Fibroblast of gingiva (primary cell): ENCODE measurements around the gene SPDYE6.
"Not testable (repeated sequence)": the region's sequence is repeated elsewhere in the genome, so short reads cannot be mapped to it uniquely, and the experiment has no call there.

ENCODE experiments used
- DNase-seq: peaks from one replicate; pipeline ENCODE4 v3.0.0-alpha.2; 2011; ENCODE audit warnings: low read depth

SPDYE6 gene

GRCh38 chr7:102356344-102356743, at the start of gene SPDYE6:
SPDYE6 (minus strand) TSS chr7:102356444; CDS start chr7:102356023, 421 bp downstream.
- DNase-seq, result not testable (repeated sequence)

- not testable (repeated sequence) for DNase-seq
These were observed 48.6 kb upstream of the SPDYE6 start for GRCh38 chr7:102404862-102405188.

- peak; percentile 52 for DNase-seq
These were observed 48.0 kb upstream of the SPDYE6 start for GRCh38 chr7:102404005-102404861.

GRCh38 chr7:102403563-102403962, 47.3 kb upstream of the SPDYE6 start:
- DNase-seq, result no peak

- DNase-seq, result no peak
These were observed 44.1 kb upstream of the SPDYE6 start for GRCh38 chr7:102400360-102400759.

- no peak for DNase-seq
These were observed 42.3 kb upstream of the SPDYE6 start for GRCh38 chr7:102398543-102398942.

GRCh38 chr7:102396710-102397019, 40.4 kb upstream of the SPDYE6 start:
- DNase-seq, result no peak

GRCh38 chr7:102395873-102396709, 39.8 kb upstream of the SPDYE6 start, which contains the start of gene PRKRIP1:
PRKRIP1 (plus strand) TSS chr7:102396363; CDS start chr7:102396412, 49 bp downstream.
- peak; percentile 94 for DNase-seq

- DNase-seq, result no peak
These were observed 39.3 kb upstream of the SPDYE6 start for GRCh38 chr7:102395592-102395872.

GRCh38 chr7:102393467-102393866, 37.2 kb upstream of the SPDYE6 start:
- DNase-seq, result no peak

GRCh38 chr7:102392330-102392729, 36.1 kb upstream of the SPDYE6 start:
- no peak for DNase-seq

- DNase-seq, result peak; percentile 52
These were observed 34.6 kb upstream of the SPDYE6 start for GRCh38 chr7:102390697-102391484.

GRCh38 chr7:102389810-102390209, 33.6 kb upstream of the SPDYE6 start:
- DNase-seq, result no peak

GRCh38 chr7:102387064-102387463, 30.8 kb upstream of the SPDYE6 start:
- DNase-seq, result no peak

GRCh38 chr7:102381696-102382425, 25.6 kb upstream of the SPDYE6 start:
- not testable (repeated sequence) for DNase-seq

- not testable (repeated sequence) for DNase-seq
These were observed 24.6 kb upstream of the SPDYE6 start for GRCh38 chr7:102380837-102381236.

GRCh38 chr7:102376964-102377466, 20.8 kb upstream of the SPDYE6 start:
- DNase-seq, result no peak

- DNase-seq, result not testable (repeated sequence)
These were observed 16.6 kb upstream of the SPDYE6 start for GRCh38 chr7:102372796-102373195.

- not testable (repeated sequence) for DNase-seq
These were observed 13.8 kb upstream of the SPDYE6 start for GRCh38 chr7:102370038-102370437.

GRCh38 chr7:102365390-102365789, 9.1 kb upstream of the SPDYE6 start:
- not testable (repeated sequence) for DNase-seq

GRCh38 chr7:102364394-102364886, 8.2 kb upstream of the SPDYE6 start:
- DNase-seq, result not testable (repeated sequence)
